Vagina (tissue), 2 donors: ENCODE results near the gene ACTRT2.

ENCODE experiments used
- POLR2AphosphoS5 ChIP-seq, 2 donors: sonication (generic); formaldehyde crosslinking; IDR thresholded peaks; one replicate each; pipeline ENCODE4 v1.9.0; 2017; ENCODE audit warnings: antibody characterized with exemption in 2 of 2, mild to moderate bottlenecking in 2 of 2, low read depth in 1 of 2; ENCODE audit not compliant: insufficient read depth in 1 of 2
- TF ChIP-seq, protein P1 (sequence below), 3 experiments: fragments of 450-650 bp in 2 of 3; fragments of 200-600 bp in 1 of 3; sonication (generic) in 1 of 3; IDR thresholded peaks; one replicate each; pipeline ENCODE4 v1.5.1; 2017 to 2019; ENCODE audit warnings: antibody characterized with exemption in 3 of 3, mild to moderate bottlenecking in 2 of 3, moderate library complexity in 2 of 3

DNA sequence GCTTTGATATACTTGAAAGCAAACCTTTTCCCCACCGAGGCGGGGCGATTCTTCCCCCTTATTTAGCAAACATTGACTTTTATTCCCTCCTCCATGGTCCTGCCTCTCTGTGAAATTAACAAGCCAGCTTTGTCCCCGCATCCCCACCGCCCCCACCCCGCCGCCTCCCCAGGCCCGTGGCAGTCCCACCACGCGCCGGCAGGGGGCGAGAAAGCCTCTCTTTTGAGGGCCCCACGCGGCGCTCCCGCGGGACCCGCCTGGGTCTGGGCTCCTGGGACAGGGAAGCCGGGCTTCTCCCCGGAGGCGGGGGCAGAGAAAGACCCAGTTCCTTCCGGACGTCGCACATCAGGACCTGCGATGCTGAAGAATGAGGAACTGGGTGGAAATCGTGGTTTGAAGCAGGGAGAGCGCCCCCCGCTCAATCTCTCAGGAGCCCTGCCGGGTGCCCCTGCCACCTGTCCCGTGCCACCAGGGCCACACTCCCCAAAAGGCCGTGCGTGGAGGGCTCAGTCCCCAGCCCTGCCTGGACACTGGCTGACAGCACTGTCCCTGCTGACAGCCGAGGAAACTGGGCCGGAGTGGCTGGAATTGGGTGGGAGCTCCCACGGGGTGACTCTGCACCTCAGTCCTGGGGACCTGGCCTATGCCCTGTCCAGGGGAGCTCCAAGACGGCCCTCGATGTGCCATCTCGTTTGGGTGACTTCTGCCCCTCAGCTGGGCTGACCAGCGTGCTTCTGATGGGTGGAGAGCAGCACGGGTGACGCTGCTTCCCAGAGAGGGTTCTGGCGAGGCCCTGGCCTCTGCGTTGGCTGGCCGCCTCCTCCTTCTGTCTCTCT, 8.6 kb upstream of the ACTRT2 start:
- TF ChIP-seq, protein P1, sequence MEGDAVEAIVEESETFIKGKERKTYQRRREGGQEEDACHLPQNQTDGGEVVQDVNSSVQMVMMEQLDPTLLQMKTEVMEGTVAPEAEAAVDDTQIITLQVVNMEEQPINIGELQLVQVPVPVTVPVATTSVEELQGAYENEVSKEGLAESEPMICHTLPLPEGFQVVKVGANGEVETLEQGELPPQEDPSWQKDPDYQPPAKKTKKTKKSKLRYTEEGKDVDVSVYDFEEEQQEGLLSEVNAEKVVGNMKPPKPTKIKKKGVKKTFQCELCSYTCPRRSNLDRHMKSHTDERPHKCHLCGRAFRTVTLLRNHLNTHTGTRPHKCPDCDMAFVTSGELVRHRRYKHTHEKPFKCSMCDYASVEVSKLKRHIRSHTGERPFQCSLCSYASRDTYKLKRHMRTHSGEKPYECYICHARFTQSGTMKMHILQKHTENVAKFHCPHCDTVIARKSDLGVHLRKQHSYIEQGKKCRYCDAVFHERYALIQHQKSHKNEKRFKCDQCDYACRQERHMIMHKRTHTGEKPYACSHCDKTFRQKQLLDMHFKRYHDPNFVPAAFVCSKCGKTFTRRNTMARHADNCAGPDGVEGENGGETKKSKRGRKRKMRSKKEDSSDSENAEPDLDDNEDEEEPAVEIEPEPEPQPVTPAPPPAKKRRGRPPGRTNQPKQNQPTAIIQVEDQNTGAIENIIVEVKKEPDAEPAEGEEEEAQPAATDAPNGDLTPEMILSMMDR (IDR thresholded peaks at IDR 0.05), result peak; percentile 14 to 78 (median 24)
- no peak for TF ChIP-seq POLR2AphosphoS5 (IDR thresholded peaks at IDR 0.05; ENCODE audit: insufficient read depth in 1 of 2, low read depth in 1 of 2)
